GM12873 (cell line): ENCODE data around the gene NEDD4L.

Experiments used
- CTCF ChIP-seq: IDR thresholded peaks from 2 replicates; pipeline ENCODE4 v1.5.1; 2012; ENCODE audit warnings: low read depth, mild to moderate bottlenecking, moderate library complexity, low read length, control low read depth; ENCODE audit not compliant: insufficient read depth; ENCODE audit errors: missing control alignments

Gene NEDD4L

DNA sequence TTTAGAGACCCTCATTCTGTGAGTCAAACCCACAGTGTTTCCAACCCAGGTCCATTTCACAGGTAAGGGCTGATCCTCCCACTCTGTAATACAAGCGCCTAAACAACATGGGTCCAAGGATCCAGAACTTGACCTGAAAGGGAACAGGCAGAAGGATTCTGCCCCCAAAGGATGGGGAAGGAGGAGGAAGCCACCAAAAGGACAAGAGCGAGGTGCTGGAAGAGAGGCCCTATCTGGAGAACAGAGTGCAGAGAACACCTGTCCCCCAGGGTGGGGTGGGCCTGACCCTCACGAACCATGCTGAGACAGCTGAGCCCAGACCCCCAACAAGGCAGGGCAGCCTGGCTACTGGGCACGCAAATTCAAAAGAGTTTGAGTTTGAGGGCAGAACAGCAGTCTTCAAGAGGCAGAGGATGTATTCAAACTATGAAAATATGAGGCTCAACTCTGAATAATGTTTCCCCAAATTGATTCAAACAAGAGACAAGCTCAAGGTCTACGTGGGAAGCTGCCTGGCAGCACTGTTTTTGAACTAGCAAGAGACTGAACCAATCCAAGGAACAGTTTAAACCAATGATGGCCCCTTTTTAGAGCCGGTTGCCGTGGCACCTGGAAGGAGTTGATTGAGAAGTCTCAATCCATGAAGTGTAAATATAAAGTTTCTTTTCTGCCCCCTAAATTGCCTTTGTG is 372.1 kb downstream of the NEDD4L start:
- no peak for TF ChIP-seq CTCF

DNA sequence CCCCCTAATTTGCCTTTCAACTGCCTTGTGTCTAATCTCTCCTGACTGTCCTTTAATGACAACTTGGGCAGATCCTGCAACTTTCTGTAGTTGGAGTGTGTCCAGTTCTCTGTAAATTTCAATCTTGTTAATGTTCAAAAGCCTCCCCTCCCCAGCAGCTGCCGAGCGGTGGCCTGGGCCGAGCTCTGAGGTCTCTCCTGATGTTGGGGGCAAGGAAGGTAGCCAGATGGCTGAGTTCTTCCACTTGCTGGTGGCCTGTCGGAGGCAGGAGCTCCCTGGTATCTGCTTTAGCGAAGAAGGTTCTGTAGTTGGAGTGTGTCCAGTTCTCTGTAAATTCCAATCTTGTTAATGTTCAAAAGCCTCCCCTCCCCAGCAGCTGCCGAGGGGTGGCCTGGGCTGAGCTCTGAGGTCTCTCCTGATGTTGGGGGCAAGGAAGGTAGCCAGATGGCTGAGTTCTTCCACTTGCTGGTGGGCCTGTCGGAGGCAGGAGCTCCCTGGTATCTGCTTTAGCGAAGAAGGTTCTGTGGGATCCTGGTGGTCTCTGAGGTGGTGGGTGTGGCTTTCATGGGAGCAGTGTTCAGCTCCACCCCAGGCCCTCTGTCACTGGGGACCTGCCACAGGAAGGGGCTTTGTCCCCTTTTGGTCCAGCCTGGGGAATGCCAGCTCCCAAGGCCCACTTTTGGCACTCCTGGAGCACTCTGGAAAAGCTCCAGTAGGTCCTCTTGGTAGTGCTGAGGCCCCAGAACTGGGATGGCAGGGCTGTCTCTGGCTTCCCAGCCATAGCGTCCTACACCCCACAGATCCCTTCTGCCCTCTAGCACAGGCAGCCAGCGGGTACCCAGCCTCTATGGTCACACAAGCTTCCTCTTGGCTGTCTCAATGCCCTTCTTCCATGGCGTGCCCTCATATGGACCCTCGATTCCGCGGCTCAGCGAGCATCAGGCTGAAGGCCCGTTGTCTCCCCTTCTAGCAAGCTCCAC is 373.0 kb downstream of the NEDD4L start:
- no peak for TF ChIP-seq CTCF

DNA sequence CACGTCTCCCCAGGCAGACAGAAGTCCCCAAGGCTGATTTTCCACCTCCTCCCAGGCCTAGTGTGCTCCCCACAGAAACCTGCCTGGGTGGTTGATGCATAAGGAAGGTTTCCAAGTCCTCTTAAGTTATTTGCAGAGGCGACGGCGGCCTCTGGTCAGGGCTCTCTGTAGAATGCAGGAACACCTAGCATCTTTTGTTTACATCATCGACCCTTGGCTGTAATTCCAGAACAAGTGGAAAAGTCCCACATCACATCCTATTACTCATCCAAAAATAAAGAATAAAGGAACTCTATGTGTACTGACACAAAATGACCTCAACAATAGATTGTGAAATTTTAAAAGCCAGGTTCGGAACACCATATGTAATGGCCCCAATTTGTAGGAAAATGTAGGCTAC is 373.7 kb downstream of the NEDD4L start:
- TF ChIP-seq CTCF: no peak

DNA sequence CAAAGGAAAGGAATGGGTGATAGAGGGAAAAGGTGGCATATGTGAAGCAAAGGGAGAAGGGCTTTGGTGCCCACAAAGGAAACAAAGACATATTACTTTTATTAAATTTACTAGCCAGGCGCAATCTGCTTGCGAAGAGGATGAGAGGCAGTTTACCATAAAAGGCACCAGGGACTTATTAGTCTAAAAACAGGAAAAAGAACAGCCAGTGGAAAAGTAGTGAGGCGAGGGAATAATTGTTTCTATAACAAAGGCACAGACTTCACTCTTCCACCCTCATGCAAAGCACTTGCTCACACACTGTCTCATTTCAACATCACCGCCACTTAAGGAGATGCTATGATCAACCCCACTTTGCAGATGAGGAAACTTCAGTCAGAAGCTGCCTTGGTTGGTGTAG is 374.3 kb downstream of the NEDD4L start:
- TF ChIP-seq CTCF: no peak

DNA sequence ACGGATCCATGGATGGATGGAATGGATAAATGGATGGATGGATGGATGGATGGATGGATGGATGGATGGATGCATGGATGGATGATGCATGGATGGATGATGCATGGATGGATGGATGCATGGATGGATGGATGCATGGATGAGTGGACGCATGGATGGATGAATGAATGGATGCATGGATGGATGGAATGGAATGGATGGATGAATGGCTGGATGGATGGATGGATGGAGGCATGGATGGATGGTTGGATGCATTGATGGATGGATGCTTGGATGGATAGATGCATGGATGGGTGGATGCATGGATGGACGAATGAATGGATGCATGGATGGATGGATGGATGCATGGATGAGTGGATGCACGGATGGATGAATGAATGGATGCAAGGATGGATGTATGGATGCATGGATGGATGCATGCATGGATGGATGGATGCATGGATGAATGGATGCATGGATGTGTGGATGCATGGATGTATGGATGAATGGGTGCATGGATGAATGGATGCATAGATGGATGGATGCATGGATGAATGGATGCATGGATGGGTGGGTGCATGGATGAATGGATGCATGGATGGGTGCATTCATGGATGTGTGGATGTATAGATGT is 375.7 kb downstream of the NEDD4L start:
- TF ChIP-seq CTCF: no peak

DNA sequence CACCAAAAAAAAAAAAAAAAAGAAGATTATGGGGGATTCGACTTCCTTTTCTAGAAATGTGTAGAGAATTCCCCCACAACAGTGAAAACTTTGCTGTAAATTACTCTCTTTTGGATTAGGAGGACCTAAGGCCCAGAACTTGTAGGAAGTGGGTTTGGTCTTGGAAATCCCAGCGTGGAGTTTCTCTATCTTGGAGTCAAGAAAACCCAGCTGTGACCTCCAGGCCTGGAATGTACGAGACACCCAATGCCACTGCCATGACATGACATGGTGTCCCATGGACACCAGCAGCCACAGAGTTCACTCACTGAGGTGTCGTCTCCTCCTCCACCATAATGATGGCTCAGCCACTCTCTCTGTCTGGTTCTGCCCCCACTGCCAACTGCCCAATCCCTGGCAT is 382.6 kb downstream of the NEDD4L start:
- no peak for TF ChIP-seq CTCF

DNA sequence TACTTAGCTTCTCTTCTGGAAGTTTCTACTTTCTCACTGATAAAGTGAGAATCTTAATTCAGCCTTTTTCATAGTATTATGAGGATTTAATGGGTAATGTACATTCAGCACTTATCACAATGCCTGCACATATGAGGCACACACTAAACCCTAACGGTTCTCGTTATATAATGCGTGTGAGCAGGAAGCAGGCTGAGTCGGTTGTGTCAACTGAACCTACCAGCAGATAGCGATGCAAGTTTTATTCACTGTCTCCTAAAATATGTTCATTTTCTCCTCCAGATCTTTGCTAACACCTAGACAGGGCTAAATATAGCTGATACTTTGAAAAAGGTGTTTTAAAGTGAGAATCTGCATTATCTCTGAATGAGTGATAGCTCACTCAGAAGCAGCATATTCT is 383.3 kb downstream of the NEDD4L start:
- no peak for TF ChIP-seq CTCF
